Body of pancreas (tissue), 4 donors: Measurements from ENCODE around the gene SELENOH. TPM values are rescaled to one million over a fixed set of nuclear protein-coding genes. Genes with fewer than 3 reads are reported as not detected.
A peak's percentile ranks its signal among the peaks of the same experiment; 100 is the strongest.

ENCODE experiments used
- ATAC-seq: fragments of 150-250 bp; one replicate; pipeline ENCODE4 v1.9.1; 2016
- DNase-seq, 4 donors: peaks; one replicate each; pipeline ENCODE4 v3.0.0-alpha.2; 2019
- H3K27ac ChIP-seq, 4 donors: fragments of 200-600 bp; sonication (generic); 1 replicate in 3 of 4; 2 replicates in 1 of 4; pipeline versions ENCODE4 v1.5.1 to v1.6.1; 2016 to 2019; ENCODE audit warnings: mild to moderate bottlenecking in 1 of 4, mixed read lengths in 1 of 4, moderate library complexity in 1 of 4
- H3K27me3 ChIP-seq, 2 donors: fragments of 200-600 bp; sonication (generic); one replicate each; pipeline ENCODE4 v1.6.0; 2016; ENCODE audit warnings: mild to moderate bottlenecking in 1 of 2
- H3K36me3 ChIP-seq, 2 donors: fragments of 200-600 bp; sonication (generic); replicated peaks in 1 of 2; 2 replicates each; pipeline ENCODE4 v1.5.1; 2016; ENCODE audit warnings: low read depth in 2 of 2; ENCODE audit not compliant: insufficient read depth in 1 of 2
- H3K4me1 ChIP-seq: fragments of 200-600 bp; sonication (generic); one replicate; pipeline ENCODE4 v1.6.0; 2016
- H3K4me3 ChIP-seq, 2 donors: fragments of 200-600 bp; sonication (generic); 1 replicate in 1 of 2; 2 replicates in 1 of 2; pipeline ENCODE4 v1.5.1; 2016 to 2019
- H3K9me3 ChIP-seq, 3 donors: fragments of 200-600 bp; sonication (generic); 1 replicate in 2 of 3; 2 replicates in 1 of 3; pipeline ENCODE4 v1.5.1; 2016
- CTCF ChIP-seq, 7 experiments: fragments of 450-650 bp in 4 of 7; fragments of 200-600 bp in 3 of 7; sonication (generic) in 3 of 7; IDR thresholded peaks; one replicate each; pipeline ENCODE4 v1.5.1; 2016 to 2019; ENCODE audit warnings: antibody characterized with exemption in 7 of 7
- POLR2A ChIP-seq, 3 donors: fragments of 450-650 bp; IDR thresholded peaks; one replicate each; pipeline ENCODE4 v1.6.1; 2016; ENCODE audit warnings: antibody characterized with exemption in 3 of 3, mild to moderate bottlenecking in 2 of 3
- WGBS, 2 donors: methylation state at CpG; one replicate each; pipeline ENCODE4 v1.1.5; 2017; 5-methylcytosine and 5-hydroxymethylcytosine counted together
- intact Hi-C: fragments of 100-400 bp; cut with DNase I; formaldehyde crosslinking; loops from one replicate; pipeline ENCODE4 v1.15.1; 2023
- total RNA-seq, 2 donors: library from RNA; depleted of rRNA; stranded (reverse); fragments of >200 nt; gene quantifications; one replicate each; pipeline ENCODE4 v1.1.0, GENCODE V29; 2016

The SELENOH gene
- total RNA-seq, 2 donors from 2014 or later = 86.1 to 157 TPM

GRCh38 chr11:57776031-57776521 is 34.8 kb downstream of the SELENOH start:
- H3K4me1 ChIP-seq = peaks cover 93% of the 10 kb centered on the region

GRCh38 chr11:57776577-57777210 is 35.4 kb downstream of the SELENOH start:
- H3K27ac ChIP-seq = peak overlapping the region; percentile 52 to 89 (median 81)
- no peaks in the 10 kb centered on the region for H3K36me3 ChIP-seq
- TF ChIP-seq POLR2A (IDR thresholded peaks at IDR 0.05) = no peak
- TF ChIP-seq CTCF (IDR thresholded peaks at IDR 0.05) = no peak
- DNase-seq = no peak
- ATAC-seq = no peak
- 5 to 20% methylated on average over 2 of the region's 2 CpGs for WGBS, 2 donors
- no peak overlapping the region for H3K4me3 ChIP-seq
- no peaks in the 10 kb centered on the region for H3K9me3 ChIP-seq
- no peaks in the 10 kb centered on the region for H3K27me3 ChIP-seq
- intact Hi-C loops = no loop called here
- peaks cover 94% of the 10 kb centered on the region for H3K4me1 ChIP-seq

More at GRCh38 chr11:57776031-57776521, 34.8 kb downstream of the SELENOH start:
- ATAC-seq (no peak), DNase-seq (no peak)
- H3K4me3 ChIP-seq = no peak overlapping the region
- 67 to 72% methylated on average over 3 of the region's 3 CpGs for WGBS, 2 donors
- no peaks in the 10 kb centered on the region for H3K9me3 ChIP-seq
- no peaks in the 10 kb centered on the region for H3K27me3 ChIP-seq
- peak overlapping the region; percentile 52 to 89 (median 81) for H3K27ac ChIP-seq
- intact Hi-C loops = no loop called here
- no peak for TF ChIP-seq POLR2A (IDR thresholded peaks at IDR 0.05)
- no peak for TF ChIP-seq CTCF (IDR thresholded peaks at IDR 0.05)
- no peaks in the 10 kb centered on the region for H3K36me3 ChIP-seq

GRCh38 chr11:57777969-57778317 is 36.7 kb downstream of the SELENOH start:
- no peaks in the 10 kb centered on the region for H3K9me3 ChIP-seq
- intact Hi-C loops = no loop called here
- H3K27ac ChIP-seq = peak overlapping the region; percentile 76 to 91 (median 88)
- H3K4me3 ChIP-seq = no peak overlapping the region
- TF ChIP-seq CTCF (IDR thresholded peaks at IDR 0.05) (peak in 1 of 7 experiments; percentile 6), POLR2A (IDR thresholded peaks at IDR 0.05) (no peak)
- no peaks in the 10 kb centered on the region for H3K27me3 ChIP-seq
- WGBS, 2 donors = 0 to 15% methylated on average over 3 of the region's 3 CpGs
- H3K4me1 ChIP-seq = peaks cover 94% of the 10 kb centered on the region
- DNase-seq (peak; percentile 46 to 67 (median 66)), ATAC-seq (peak; percentile 27)
- H3K36me3 ChIP-seq = no peaks in the 10 kb centered on the region

GRCh38 chr11:57778318-57779037 is 37.2 kb downstream of the SELENOH start:
- Histone ChIP-seq H3K9me3 (no peaks in the 10 kb centered on the region), H3K27me3 (no peaks in the 10 kb centered on the region), H3K4me1 (peaks cover 96% of the 10 kb centered on the region), H3K4me3 (no peak overlapping the region), H3K36me3 (no peaks in the 10 kb centered on the region), H3K27ac (peak overlapping the region; percentile 76 to 91 (median 88))
- ATAC-seq = peak; percentile 89
- TF ChIP-seq CTCF (IDR thresholded peaks at IDR 0.05) (no peak), POLR2A (IDR thresholded peaks at IDR 0.05) (peak in 2 of 3 donors; percentile 54 to 55)
- WGBS, 2 donors = 0 to 6% methylated on average over 6 of the region's 6 CpGs
- intact Hi-C loops = no loop called here
- DNase-seq = peak; percentile 90 to 95 (median 94)
